Lung (tissue), 16 donors: ENCODE results near the gene UBE2G2. TPM values are rescaled to one million over a fixed set of nuclear protein-coding genes. Genes with fewer than 3 reads are reported as not detected.

ENCODE experiments used
- ATAC-seq: fragments of 200-7000 bp; cut with Tn5 transposase; one replicate; pipeline ENCODE4 v1.9.1; 2020; ENCODE audit warnings: moderate number of reproducible peaks; ENCODE audit not compliant: insufficient read depth, low FRiP score
- DNase-seq, 3 donors: peaks; one replicate each; pipeline ENCODE4 v3.0.0-alpha.2; 2013 to 2017
- H3K27ac ChIP-seq, 2 donors: one replicate each; pipeline ENCODE4 v1.5.1; 2013; ENCODE audit warnings: mild to moderate bottlenecking in 2 of 2, moderate library complexity in 2 of 2, control low read depth in 1 of 2, inconsistent platforms in 1 of 2, low read depth in 1 of 2, low read length in 1 of 2
- H3K27me3 ChIP-seq, 3 donors: one replicate each; pipeline ENCODE4 v1.5.1; 2013; ENCODE audit warnings: low read length in 2 of 3; ENCODE audit not compliant: control insufficient read depth in 3 of 3, insufficient read depth in 3 of 3
- H3K36me3 ChIP-seq, 4 donors: one replicate each; pipeline ENCODE4 v1.5.1; 2013; ENCODE audit warnings: low read length in 4 of 4, mild to moderate bottlenecking in 1 of 4, moderate library complexity in 1 of 4; ENCODE audit not compliant: control insufficient read depth in 4 of 4, insufficient read depth in 4 of 4
- H3K4me1 ChIP-seq, 5 donors: one replicate each; pipeline ENCODE4 v1.5.1; 2013; ENCODE audit warnings: low read length in 5 of 5, mild to moderate bottlenecking in 2 of 5, moderate library complexity in 1 of 5; ENCODE audit not compliant: control insufficient read depth in 5 of 5, insufficient read depth in 5 of 5
- H3K4me3 ChIP-seq: one replicate; pipeline ENCODE4 v1.5.1; 2013; ENCODE audit warnings: mild to moderate bottlenecking, control low read depth, moderate library complexity
- H3K9ac ChIP-seq, 2 donors: one replicate each; pipeline ENCODE4 v1.5.1; 2013; ENCODE audit warnings: low read length in 2 of 2, control low read depth in 1 of 2; ENCODE audit not compliant: insufficient read depth in 1 of 2
- H3K9me3 ChIP-seq, 4 donors: one replicate each; pipeline ENCODE4 v1.5.1; 2013; ENCODE audit warnings: low read length in 3 of 4, mild to moderate bottlenecking in 1 of 4, moderate library complexity in 1 of 4; ENCODE audit not compliant: control insufficient read depth in 4 of 4, insufficient read depth in 3 of 4
- WGBS, 2 donors: extraction: QIAGEN DNeasy Blood & Tissue Kit; methylation state at CpG; one replicate each; pipeline ENCODE4 v1.1.7; 2013; 5-methylcytosine and 5-hydroxymethylcytosine counted together
- long read RNA-seq, 5 donors: transcript quantifications; one replicate each; lab custom pipeline, GENCODE V29; 2026
- polyA plus RNA-seq, 2 donors: library from polyadenylated mRNA; stranded (reverse); fragments of 200-250 nt; gene quantifications; one replicate each; pipeline ENCODE4 v1.2.1, GENCODE V29; 2013
- total RNA-seq, 2 donors: library from RNA; depleted of rRNA in 1 of 2; stranded (reverse); fragments of >200 nt in 1 of 2; gene quantifications; one replicate each; pipeline ENCODE4 v1.2.1, GENCODE V29; 2014 to 2021
- TF ChIP-seq, protein P1 (sequence below): IDR thresholded peaks from 2 replicates; pipeline ENCODE4 v1.5.1; 2012; ENCODE audit warnings: mild to moderate bottlenecking; ENCODE audit errors: control extremely low read depth, extremely low read depth
- donor health status: control.
- donor health status: control.
- donor health status: Bipolar disorder and iron deficiency.
- donor health status: healthy.
- donor health status: DM: yes; HTN: yes; CAD: no.

Gene UBE2G2, protein sequence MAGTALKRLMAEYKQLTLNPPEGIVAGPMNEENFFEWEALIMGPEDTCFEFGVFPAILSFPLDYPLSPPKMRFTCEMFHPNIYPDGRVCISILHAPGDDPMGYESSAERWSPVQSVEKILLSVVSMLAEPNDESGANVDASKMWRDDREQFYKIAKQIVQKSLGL
- total RNA-seq: 10 to 100 TPM; 87.0 to 93.2 TPM
- 10 to 100 TPM; 35.6 to 48.0 TPM for polyA plus RNA-seq
- long read RNA-seq, donor 1, full-length matches to known transcripts: 41 of 41 reads
- long read RNA-seq, donor 1, partial matches to known transcripts: 0 of 41 reads
- long read RNA-seq, donor 1, other reads (novel, unspliced or antisense): 0 of 41 reads
- long read RNA-seq, donor 2, full-length matches to known transcripts: 16 of 16 reads
- long read RNA-seq, donor 2, partial matches to known transcripts: 0 of 16 reads
- long read RNA-seq, donor 2, other reads (novel, unspliced or antisense): 0 of 16 reads
- long read RNA-seq, donor 3, full-length matches to known transcripts: 19 of 19 reads
- long read RNA-seq, donor 3, partial matches to known transcripts: 0 of 19 reads
- long read RNA-seq, donor 3, other reads (novel, unspliced or antisense): 0 of 19 reads
- long read RNA-seq, donor 4, full-length matches to known transcripts: 13 of 13 reads
- long read RNA-seq, donor 4, partial matches to known transcripts: 0 of 13 reads
- long read RNA-seq, donor 4, other reads (novel, unspliced or antisense): 0 of 13 reads
- long read RNA-seq, donor 5, full-length matches to known transcripts: 47 of 47 reads
- long read RNA-seq, donor 5, partial matches to known transcripts: 0 of 47 reads
- long read RNA-seq, donor 5, other reads (novel, unspliced or antisense): 0 of 47 reads

DNA sequence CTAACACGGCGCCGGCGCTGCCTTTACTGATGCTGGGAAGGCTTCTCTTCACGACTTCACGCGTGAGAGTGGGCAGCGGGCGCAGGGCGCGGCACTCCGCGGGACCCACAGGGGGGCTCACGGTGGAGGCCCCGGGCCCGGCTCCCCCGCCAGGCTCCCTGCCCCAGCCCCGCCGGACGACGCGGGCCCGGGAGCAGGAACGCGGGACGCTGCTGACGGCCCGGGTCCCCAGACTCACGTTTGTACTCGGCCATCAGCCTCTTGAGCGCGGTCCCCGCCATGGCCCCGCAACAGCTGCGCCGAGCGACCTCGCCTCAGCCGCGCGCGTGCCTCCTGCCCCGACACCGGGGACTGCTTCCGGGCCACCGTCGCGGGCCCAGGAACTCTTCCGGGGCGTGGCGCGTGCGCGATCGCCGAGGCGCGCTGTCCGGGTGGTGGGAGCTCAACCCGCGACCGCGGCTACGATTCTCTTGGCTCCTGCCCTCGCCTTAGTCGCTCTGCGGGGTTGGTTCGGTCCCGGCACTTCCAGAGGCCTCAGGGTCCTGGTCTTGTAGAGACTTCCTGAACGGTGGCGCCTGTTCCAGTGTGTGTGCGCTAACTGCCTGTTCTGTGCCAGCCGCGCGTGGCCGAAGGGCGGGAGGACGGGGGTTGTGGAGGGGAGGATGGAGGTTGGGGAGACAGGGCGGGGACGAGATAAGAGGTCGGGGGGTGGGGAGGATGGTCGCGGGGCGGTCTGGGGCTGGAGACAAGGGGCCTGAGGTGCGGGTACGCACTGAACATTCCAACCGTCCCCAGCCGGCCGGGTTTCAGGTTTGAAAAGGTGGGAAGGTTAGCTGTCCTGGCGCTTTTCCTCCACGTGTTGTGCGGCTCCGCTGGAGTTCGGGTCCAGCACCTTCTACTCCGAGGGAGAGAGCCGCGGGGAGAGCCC, at the start of gene UBE2G2:
TSS of gene UBE2G2 (minus strand) at position 353 of the 928 bp plus-strand sequence. CDS start at position 281, 72 bp downstream.
- Histone ChIP-seq H3K4me1 (peaks cover 7 to 28% (median 10%) of the 10 kb centered on the region in 5 donors), H3K27ac (peak within 1 kb of the TSS; percentile 86 to 89), H3K9me3 (no peaks in the 10 kb centered on the region), H3K4me3 (peak within 1 kb of the TSS; percentile 83), H3K9ac (peak within 1 kb of the TSS; percentile 41 to 50), H3K36me3 (peaks cover 2 to 20% (median 10%) of the 10 kb centered on the region in 4 donors), H3K27me3 (no peaks in the 10 kb centered on the region)
- DNase-seq: peak; percentile 84 to 88 (median 85)
- WGBS, 2 donors: 1% methylated on average over 89 to 97 of the region's 97 CpGs
- peak; percentile 94 for ATAC-seq
- TF ChIP-seq, protein P1, sequence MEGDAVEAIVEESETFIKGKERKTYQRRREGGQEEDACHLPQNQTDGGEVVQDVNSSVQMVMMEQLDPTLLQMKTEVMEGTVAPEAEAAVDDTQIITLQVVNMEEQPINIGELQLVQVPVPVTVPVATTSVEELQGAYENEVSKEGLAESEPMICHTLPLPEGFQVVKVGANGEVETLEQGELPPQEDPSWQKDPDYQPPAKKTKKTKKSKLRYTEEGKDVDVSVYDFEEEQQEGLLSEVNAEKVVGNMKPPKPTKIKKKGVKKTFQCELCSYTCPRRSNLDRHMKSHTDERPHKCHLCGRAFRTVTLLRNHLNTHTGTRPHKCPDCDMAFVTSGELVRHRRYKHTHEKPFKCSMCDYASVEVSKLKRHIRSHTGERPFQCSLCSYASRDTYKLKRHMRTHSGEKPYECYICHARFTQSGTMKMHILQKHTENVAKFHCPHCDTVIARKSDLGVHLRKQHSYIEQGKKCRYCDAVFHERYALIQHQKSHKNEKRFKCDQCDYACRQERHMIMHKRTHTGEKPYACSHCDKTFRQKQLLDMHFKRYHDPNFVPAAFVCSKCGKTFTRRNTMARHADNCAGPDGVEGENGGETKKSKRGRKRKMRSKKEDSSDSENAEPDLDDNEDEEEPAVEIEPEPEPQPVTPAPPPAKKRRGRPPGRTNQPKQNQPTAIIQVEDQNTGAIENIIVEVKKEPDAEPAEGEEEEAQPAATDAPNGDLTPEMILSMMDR: no peak

DNA sequence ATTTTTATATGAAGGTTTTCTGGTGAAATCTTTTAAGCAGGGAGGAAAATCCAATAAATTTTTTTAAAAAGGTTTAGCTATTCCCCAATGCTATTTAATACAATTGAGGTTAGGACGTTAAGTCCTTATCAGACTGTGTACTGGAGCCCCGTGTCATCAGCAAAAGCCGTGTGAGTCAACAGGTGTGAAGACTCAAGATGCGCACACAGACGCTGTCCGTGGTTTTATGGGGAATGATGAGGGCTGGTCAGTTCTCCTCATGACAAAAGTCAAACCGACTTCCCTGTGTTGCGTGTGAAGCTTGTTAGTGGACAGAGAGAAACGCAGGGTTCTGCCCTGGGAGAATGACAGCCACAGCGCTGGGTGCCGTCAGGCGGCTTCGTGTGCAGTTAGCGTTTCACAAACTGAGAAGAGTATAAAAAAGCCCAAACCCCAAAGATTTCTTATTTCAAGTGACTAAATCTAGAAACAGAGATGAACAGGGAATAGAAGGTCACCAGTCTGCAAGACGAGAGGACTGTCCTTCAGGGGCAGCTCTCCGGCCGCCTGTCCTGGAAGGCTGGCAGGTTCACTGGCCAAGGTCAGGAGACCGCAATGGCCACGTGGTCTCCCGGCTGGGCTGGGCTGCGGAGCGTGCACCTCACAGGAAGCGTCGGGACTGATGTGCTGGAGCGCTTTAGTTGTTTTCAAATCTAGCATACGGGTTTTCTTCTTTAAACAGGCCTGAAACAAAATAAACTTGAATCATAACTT, 49.5 kb upstream of the UBE2G2 start:
- no peaks in the 10 kb centered on the region for H3K27me3 ChIP-seq
- H3K9ac ChIP-seq: no peak overlapping the region
- 87% methylated on average over 26 of the region's 26 CpGs for WGBS, 2 donors
- H3K27ac ChIP-seq: no peak overlapping the region
- peaks cover 19 to 60% (median 21%) of the 10 kb centered on the region in 4 donors for H3K36me3 ChIP-seq
- TF ChIP-seq, protein P1: no peak
- DNase-seq (no peak), ATAC-seq (no peak)
- no peak overlapping the region for H3K4me3 ChIP-seq
- no peaks in the 10 kb centered on the region for H3K9me3 ChIP-seq
- H3K4me1 ChIP-seq: peaks cover 0 to 10% (median 8%) of the 10 kb centered on the region in 5 donors

DNA sequence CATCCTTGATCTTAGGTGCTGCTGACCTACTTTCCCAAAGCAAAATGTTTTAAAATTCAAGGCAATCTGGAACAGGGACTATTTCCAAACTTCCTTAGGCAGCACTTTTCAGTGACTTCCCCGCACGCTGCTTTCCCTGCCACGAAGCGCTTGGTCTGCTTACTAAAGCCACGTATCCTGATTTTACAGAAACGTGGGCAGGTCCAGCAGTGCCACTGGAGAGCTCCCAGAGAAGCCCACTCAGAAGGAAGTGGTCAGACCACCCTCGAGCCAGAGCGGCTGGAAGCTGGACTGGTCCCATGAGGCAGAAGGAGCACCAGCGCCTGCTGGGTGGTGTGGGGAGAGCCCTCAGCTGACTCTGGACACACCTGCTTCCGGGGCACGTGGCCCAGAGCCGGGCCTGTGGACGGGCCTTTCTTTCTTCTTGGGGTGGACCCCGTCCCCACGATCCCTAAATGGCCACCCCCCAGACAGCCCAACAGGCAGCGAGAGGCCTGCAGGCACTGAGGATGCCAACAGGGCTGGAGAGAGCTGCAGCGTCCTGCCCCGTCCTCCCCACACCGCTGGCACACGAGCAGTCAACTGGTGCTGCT, 48.7 kb upstream of the UBE2G2 start:
- H3K36me3 ChIP-seq: peaks cover 13 to 52% (median 18%) of the 10 kb centered on the region in 4 donors
- 86 to 91% methylated on average over 20 of the region's 20 CpGs for WGBS, 2 donors
- ATAC-seq: no peak
- no peak overlapping the region for H3K27ac ChIP-seq
- no peaks in the 10 kb centered on the region for H3K27me3 ChIP-seq
- no peaks in the 10 kb centered on the region for H3K9me3 ChIP-seq
- no peak for DNase-seq
- peaks cover 0 to 18% (median 8%) of the 10 kb centered on the region in 5 donors for H3K4me1 ChIP-seq
- no peak overlapping the region for H3K4me3 ChIP-seq
- no peak overlapping the region for H3K9ac ChIP-seq
- TF ChIP-seq, protein P1: no peak
